GM21576 (cell line): ENCODE measurements around the gene PPP1R12B.
"Not testable (repeated sequence)": the region's sequence is repeated elsewhere in the genome, so short reads cannot be mapped to it uniquely, and the experiment has no call there.

Source experiments
- ATAC-seq: cut with Tn5 transposase; IDR thresholded peaks from one replicate; pipeline ENCODE4 v1.9.1; 2021; ENCODE audit warnings: mild to moderate bottlenecking, moderate library complexity; ENCODE audit not compliant: unreplicated experiment

Gene PPP1R12B

GRCh38 chr1:202397256-202397655 is 48.8 kb downstream of the PPP1R12B start:
- ATAC-seq = no peak

GRCh38 chr1:202398439-202398838 is 49.9 kb downstream of the PPP1R12B start:
- not testable (repeated sequence) for ATAC-seq

- not testable (repeated sequence) for ATAC-seq
Observed at GRCh38 chr1:202401771-202402170, 53.3 kb downstream of the PPP1R12B start.

- ATAC-seq = not testable (repeated sequence)
Observed at GRCh38 chr1:202403381-202403780, 54.9 kb downstream of the PPP1R12B start.

GRCh38 chr1:202405928-202406327 is 57.4 kb downstream of the PPP1R12B start:
- ATAC-seq = no peak

- not testable (repeated sequence) for ATAC-seq
Observed at GRCh38 chr1:202406896-202407295, 58.4 kb downstream of the PPP1R12B start.

GRCh38 chr1:202407378-202407777 is 58.9 kb downstream of the PPP1R12B start:
- not testable (repeated sequence) for ATAC-seq

- not testable (repeated sequence) for ATAC-seq
Observed at GRCh38 chr1:202410251-202410650, 61.8 kb downstream of the PPP1R12B start.

- ATAC-seq = not testable (repeated sequence)
Observed at GRCh38 chr1:202410854-202411357, 62.4 kb downstream of the PPP1R12B start.

- ATAC-seq = no peak
Observed at GRCh38 chr1:202411422-202411821, 62.9 kb downstream of the PPP1R12B start.

GRCh38 chr1:202412421-202412820 is 63.9 kb downstream of the PPP1R12B start:
- not testable (repeated sequence) for ATAC-seq

- ATAC-seq = no peak
Observed at GRCh38 chr1:202416641-202417040, 68.1 kb downstream of the PPP1R12B start.

GRCh38 chr1:202417141-202417540 is 68.6 kb downstream of the PPP1R12B start:
- ATAC-seq = not testable (repeated sequence)

- not testable (repeated sequence) for ATAC-seq
Observed at GRCh38 chr1:202417762-202418201, 69.3 kb downstream of the PPP1R12B start.

- not testable (repeated sequence) for ATAC-seq
Observed at GRCh38 chr1:202419731-202420130, 71.2 kb downstream of the PPP1R12B start.

GRCh38 chr1:202420422-202421094 is 72.1 kb downstream of the PPP1R12B start:
- not testable (repeated sequence) for ATAC-seq

GRCh38 chr1:202422709-202423108 is 74.2 kb downstream of the PPP1R12B start:
- not testable (repeated sequence) for ATAC-seq

GRCh38 chr1:202424260-202424659 is 75.8 kb downstream of the PPP1R12B start:
- not testable (repeated sequence) for ATAC-seq

- not testable (repeated sequence) for ATAC-seq
Observed at GRCh38 chr1:202430111-202430510, 81.6 kb downstream of the PPP1R12B start.

- not testable (repeated sequence) for ATAC-seq
Observed at GRCh38 chr1:202432338-202432737, 83.8 kb downstream of the PPP1R12B start.

GRCh38 chr1:202433155-202434043 is 84.9 kb downstream of the PPP1R12B start:
- ATAC-seq = no peak
